ENCODE data around the gene STX4.

DNA sequence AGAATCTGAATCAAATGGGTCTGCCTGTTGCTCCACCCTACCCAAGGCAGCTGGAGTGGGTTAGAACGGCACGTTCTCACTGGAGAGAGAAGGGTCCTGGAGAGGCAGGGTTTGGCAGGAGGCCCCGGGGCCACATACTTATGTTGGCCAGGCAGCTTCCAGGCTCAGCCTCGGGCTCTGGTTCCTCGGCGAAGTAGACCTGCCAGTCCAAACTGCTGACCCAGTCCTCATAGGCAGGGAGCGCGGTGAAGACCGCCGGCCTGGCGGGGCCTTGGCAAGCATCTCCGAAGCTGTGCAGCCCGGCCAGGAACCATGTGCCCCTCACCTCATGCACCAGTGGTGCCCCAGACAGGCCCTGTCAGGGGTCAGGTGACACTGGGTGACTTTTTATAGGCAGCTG, 50.6 kb downstream of the STX4 start:
- TF ChIP-seq, protein P1, sequence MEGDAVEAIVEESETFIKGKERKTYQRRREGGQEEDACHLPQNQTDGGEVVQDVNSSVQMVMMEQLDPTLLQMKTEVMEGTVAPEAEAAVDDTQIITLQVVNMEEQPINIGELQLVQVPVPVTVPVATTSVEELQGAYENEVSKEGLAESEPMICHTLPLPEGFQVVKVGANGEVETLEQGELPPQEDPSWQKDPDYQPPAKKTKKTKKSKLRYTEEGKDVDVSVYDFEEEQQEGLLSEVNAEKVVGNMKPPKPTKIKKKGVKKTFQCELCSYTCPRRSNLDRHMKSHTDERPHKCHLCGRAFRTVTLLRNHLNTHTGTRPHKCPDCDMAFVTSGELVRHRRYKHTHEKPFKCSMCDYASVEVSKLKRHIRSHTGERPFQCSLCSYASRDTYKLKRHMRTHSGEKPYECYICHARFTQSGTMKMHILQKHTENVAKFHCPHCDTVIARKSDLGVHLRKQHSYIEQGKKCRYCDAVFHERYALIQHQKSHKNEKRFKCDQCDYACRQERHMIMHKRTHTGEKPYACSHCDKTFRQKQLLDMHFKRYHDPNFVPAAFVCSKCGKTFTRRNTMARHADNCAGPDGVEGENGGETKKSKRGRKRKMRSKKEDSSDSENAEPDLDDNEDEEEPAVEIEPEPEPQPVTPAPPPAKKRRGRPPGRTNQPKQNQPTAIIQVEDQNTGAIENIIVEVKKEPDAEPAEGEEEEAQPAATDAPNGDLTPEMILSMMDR (IDR thresholded peaks at IDR 0.05 in 4 of 5, conservative IDR thresholded peaks at IDR 0.05 in 1 of 5): no peak
- no peak for TF ChIP-seq POLR2A (IDR thresholded peaks at IDR 0.05)
